ENCODE data around the gene CDH4.

GRCh38 chr20:61765081-61765870, 513.2 kb downstream of the CDH4 start:
- TF ChIP-seq POLR2AphosphoS5 (IDR thresholded peaks at IDR 0.05; ENCODE audit: low read depth) (no peak), CTCF (IDR thresholded peaks at IDR 0.05; ENCODE audit: insufficient read depth, low read length) (no peak), GABPA (IDR thresholded peaks at IDR 0.05; ENCODE audit: low read depth) (no peak), SPI1 (IDR thresholded peaks at IDR 0.05; ENCODE audit: borderline replicate concordance, low read depth) (no peak), REST (IDR thresholded peaks at IDR 0.05; ENCODE audit: insufficient replicate concordance, low read depth) (no peak)
